HepG2 (cell line): ENCODE measurements around the gene WDR89. TPM values are rescaled to one million over a fixed set of nuclear protein-coding genes. Genes with fewer than 3 reads are reported as not detected.

Experiments
- ATAC-seq: fragments of 200-7000 bp; cut with Tn5 transposase; 3 replicates; pipeline ENCODE4 v1.9.1; 2020; ENCODE audit warnings: mild to moderate bottlenecking, moderate library complexity
- BruUV-seq: library from RNA; stranded (reverse); fragments of 400-500 nt; replicated peaks from 2 replicates; lab custom pipeline; 2021; lab: Mats Ljungman, UMichigan
- CTCF ChIA-PET: fragments of 300-600 bp; formaldehyde crosslinking; extraction: SDS; loops from one replicate; lab custom pipeline; 2021; ENCODE audit warnings: low total read pairs, inconsistent platforms, low intra/inter-chr PET ratio; lab: Yijun Ruan, JAX
- POLR2A ChIA-PET: fragments of 350-600 bp; sonication (Branson Sonifier 250); formaldehyde crosslinking; loops from one replicate; lab custom pipeline; 2020; ENCODE audit warnings: antibody characterized with exemption, inconsistent platforms; lab: Yijun Ruan, JAX
- DNase-seq: peaks from one replicate; pipeline ENCODE4 v3.0.0-alpha.2; 2015; ENCODE audit warnings: low spot score
- FAIRE-seq: peaks from 3 replicates; lab custom pipeline; 2011; peaks lifted over from hg19 to GRCh38; lab: Jason Lieb, UNC
- H2AFZ ChIP-seq: one replicate; pipeline ENCODE4 v1.6.1; 2011; ENCODE audit warnings: low read length, inconsistent platforms
- H3K27ac ChIP-seq: fragments of 300-600 bp; 3 replicates; pipeline ENCODE4 v1.8.0; 2011; ENCODE audit warnings: mixed run types, mild to moderate bottlenecking, mixed read lengths, low read length, inconsistent platforms; ENCODE audit not compliant: insufficient read depth; ENCODE audit errors: extremely low read length
- H3K27me3 ChIP-seq, 2 experiments: fragments of 200-600 bp in 1 of 2; 2 replicates in 1 of 2; 3 replicates in 1 of 2; pipeline versions ENCODE4 v1.6.0 to v1.8.0; 2011; ENCODE audit warnings: low read length in 2 of 2, mild to moderate bottlenecking in 2 of 2, moderate library complexity in 2 of 2, inconsistent platforms in 1 of 2; ENCODE audit not compliant: insufficient read depth in 2 of 2, control insufficient read depth in 1 of 2
- H3K36me3 ChIP-seq, 2 experiments: fragments of 200-600 bp in 1 of 2; replicated peaks in 1 of 2; 2 replicates in 1 of 2; 3 replicates in 1 of 2; pipeline versions ENCODE4 v1.5.1 to v1.8.0; 2011; ENCODE audit warnings: low read length in 2 of 2, inconsistent platforms in 1 of 2; ENCODE audit not compliant: insufficient read depth in 2 of 2, control insufficient read depth in 1 of 2
- H3K4me1 ChIP-seq: 2 replicates; pipeline ENCODE4 v1.5.1; 2012; ENCODE audit warnings: low read length, inconsistent platforms; ENCODE audit not compliant: insufficient read depth
- H3K4me2 ChIP-seq: 2 replicates; pipeline ENCODE4 v1.6.0; 2011; ENCODE audit warnings: low read depth, low read length, inconsistent platforms
- H3K4me3 ChIP-seq, 3 experiments: fragments of 200-600 bp in 1 of 3; sonication (generic), shearing (Covaris generic) in 1 of 3; replicated peaks in 1 of 3; 2 replicates each; pipeline ENCODE4 v1.5.1; 2011 to 2016; ENCODE audit warnings: low read length in 3 of 3, inconsistent platforms in 2 of 3, low read depth in 2 of 3, mild to moderate bottlenecking in 2 of 3, control low read depth in 1 of 3, mixed read lengths in 1 of 3; ENCODE audit not compliant: insufficient read depth in 1 of 3
- H3K79me2 ChIP-seq: one replicate; pipeline ENCODE4 v1.6.1; 2011; ENCODE audit warnings: low read length, inconsistent platforms; ENCODE audit not compliant: insufficient read depth
- H3K9ac ChIP-seq: 2 replicates; pipeline ENCODE4 v1.6.0; 2011; ENCODE audit warnings: mild to moderate bottlenecking, low read depth, low read length, inconsistent platforms; ENCODE audit not compliant: insufficient read depth
- H3K9me3 ChIP-seq: 2 replicates; pipeline ENCODE4 v1.5.1; 2012; ENCODE audit warnings: mild to moderate bottlenecking, low read length
- H4K20me1 ChIP-seq: 2 replicates; pipeline ENCODE4 v1.6.0; 2011; ENCODE audit warnings: inconsistent platforms, mild to moderate bottlenecking, low read length, moderate library complexity; ENCODE audit not compliant: insufficient read depth
- FOXJ3 ChIP-seq: sonication (generic); formaldehyde crosslinking; IDR thresholded peaks from 2 replicates; pipeline ENCODE4 v1.4.0; 2020; ENCODE audit warnings: missing genetic modification reagents, mild to moderate bottlenecking, borderline replicate concordance
- HMGA1 ChIP-seq: sonication (generic); formaldehyde crosslinking; conservative IDR thresholded peaks from 2 replicates; pipeline ENCODE4 v1.4.0; 2020; ENCODE audit warnings: missing genetic modification reagents
- HOXA9 ChIP-seq: sonication (generic); formaldehyde crosslinking; IDR thresholded peaks from 2 replicates; pipeline ENCODE4 v1.8.1; 2022; ENCODE audit warnings: missing genetic modification reagents, mild to moderate bottlenecking, moderate library complexity, borderline replicate concordance
- MAFF ChIP-seq: IDR thresholded peaks from 2 replicates; pipeline ENCODE4 v1.6.1; 2011; ENCODE audit warnings: low read depth, low read length, improper control_type of control experiment
- NFYB ChIP-seq: sonication (generic); formaldehyde crosslinking; IDR thresholded peaks from 2 replicates; pipeline ENCODE4 v1.4.0; 2020; ENCODE audit warnings: missing genetic modification reagents
- SOX5 ChIP-seq: IDR thresholded peaks from 2 replicates; pipeline ENCODE4 v1.6.1; 2016; ENCODE audit warnings: borderline replicate concordance
- ZFP36L2 ChIP-seq: sonication (generic); formaldehyde crosslinking; IDR thresholded peaks from 2 replicates; pipeline ENCODE4 v1.4.0; 2020; ENCODE audit warnings: missing genetic modification reagents
- ZMAT3 ChIP-seq: sonication (generic); formaldehyde crosslinking; conservative IDR thresholded peaks from 2 replicates; pipeline ENCODE4 v1.7.0; 2021; ENCODE audit warnings: missing genetic modification reagents
- ZNF24 ChIP-seq: fragments of 450-650 bp; IDR thresholded peaks from 2 replicates; pipeline ENCODE4 v1.6.1; 2017; ENCODE audit warnings: antibody characterized with exemption, mild to moderate bottlenecking
- ZNF296 ChIP-seq: sonication (generic); formaldehyde crosslinking; conservative IDR thresholded peaks from 2 replicates; pipeline ENCODE4 v1.5.0; 2020; ENCODE audit warnings: mild to moderate bottlenecking, missing genetic modification reagents
- ZNF563 ChIP-seq: sonication (generic); formaldehyde crosslinking; IDR thresholded peaks from 2 replicates; pipeline ENCODE4 v1.8.0; 2022; ENCODE audit warnings: mild to moderate bottlenecking, moderate library complexity, missing genetic modification reagents
- ZNF770 ChIP-seq: sonication (generic); formaldehyde crosslinking; IDR thresholded peaks from 2 replicates; pipeline ENCODE4 v1.5.0; 2020; ENCODE audit warnings: mild to moderate bottlenecking, missing genetic modification reagents
- WGBS: methylation state at CpG from one replicate; pipeline ENCODE4 v1.1.6; 2017; ENCODE audit warnings: low lambda C conversion rate; 5-methylcytosine and 5-hydroxymethylcytosine counted together
- in situ Hi-C: cut with HindIII; loops from 2 replicates; pipeline ENCODE4 v1.10.0; 2017; ENCODE audit warnings: low pct_unique_long_range_greater_than_20kb; ENCODE audit not compliant: extremely low pct_ligation_motif_present
- intact Hi-C: fragments of 100-400 bp; cut with micrococcal nuclease; formaldehyde crosslinking; loops from one replicate; pipeline ENCODE4 v1.10.0; 2022; ENCODE audit not compliant: unreplicated experiment
- polyA plus RNA-seq, 8 experiments: library from polyadenylated mRNA; depleted of rRNA in 3 of 8; stranded (reverse) in 7 of 8; unstranded in 1 of 8; fragments of >200 nt; fragmentation: Illumina TruSeq in 4 of 8; extraction: Trizol in 4 of 8; gene quantifications; 2 replicates each; pipeline versions ENCODE4 v1.2.1 to v1.2.3, GENCODE V29; 2011 to 2016; ENCODE audit warnings: low read depth in 4 of 8, missing spikeins in 1 of 8, mixed read lengths in 1 of 8; ENCODE audit not compliant: insufficient read depth in 1 of 8
- total RNA-seq, 5 experiments: library from RNA; depleted of rRNA; stranded (reverse); fragments of >200 nt; fragmentation: Illumina TruSeq; extraction: Trizol; gene quantifications; 2 replicates each; pipeline ENCODE4 v1.2.3, GENCODE V29; 2016; ENCODE audit warnings: low read depth in 1 of 5
- TF ChIP-seq, protein P1 (sequence below): sonication (generic); formaldehyde crosslinking; conservative IDR thresholded peaks from 2 replicates; pipeline ENCODE4 v1.5.0; 2020; ENCODE audit warnings: missing genetic modification reagents
- TF ChIP-seq, protein P2 (sequence below): sonication (generic); formaldehyde crosslinking; IDR thresholded peaks from 2 replicates; pipeline ENCODE4 v1.5.0; 2020; ENCODE audit warnings: missing genetic modification reagents

WDR89 gene
- total and polyA plus RNA-seq, 2 of the 13 experiments (the other 11 are each of a cell fraction or from before 2014, with no cell fraction given), result 5.2 to 20.1 TPM

GRCh38 chr14:63673255-63673654 is 31.6 kb upstream of the WDR89 start:
- ATAC-seq (no peak), FAIRE-seq (no peak), DNase-seq (no peak)
- H3K79me2 ChIP-seq, result no peaks in the 10 kb centered on the region
- no peak overlapping the region for H3K27ac ChIP-seq
- in situ Hi-C loops, result no loop called here
- no peak overlapping the region for H3K4me2 ChIP-seq
- ChIA-PET POLR2A (no interaction called here), CTCF (no interaction called here)
- TF ChIP-seq ZFP36L2 (CRISPR knock-in tag) (no peak), ZNF770 (CRISPR knock-in tag) (peak; percentile 60; the same call in 1 of the 2 replicates), ZNF24 (0 out of 2 replicates have a peak, but pooled peaks have one; percentile 30)
- H3K27me3 ChIP-seq, result no peaks in the 10 kb centered on the region
- no TSS peak for BruUV-seq
- H2AFZ ChIP-seq, result no peak overlapping the region
- intact Hi-C loops, result no loop called here
- peaks cover 19% of the 10 kb centered on the region; the same call in 1 of the 2 replicates for H3K4me1 ChIP-seq
- H3K36me3 ChIP-seq, result no peaks in the 10 kb centered on the region
- H3K9ac ChIP-seq, result no peak overlapping the region
- no peaks in the 10 kb centered on the region for H4K20me1 ChIP-seq
- WGBS, result 66% methylated on average over 5 of the region's 5 CpGs
- no peaks in the 10 kb centered on the region for H3K9me3 ChIP-seq
- no peak overlapping the region for H3K4me3 ChIP-seq

DNA sequence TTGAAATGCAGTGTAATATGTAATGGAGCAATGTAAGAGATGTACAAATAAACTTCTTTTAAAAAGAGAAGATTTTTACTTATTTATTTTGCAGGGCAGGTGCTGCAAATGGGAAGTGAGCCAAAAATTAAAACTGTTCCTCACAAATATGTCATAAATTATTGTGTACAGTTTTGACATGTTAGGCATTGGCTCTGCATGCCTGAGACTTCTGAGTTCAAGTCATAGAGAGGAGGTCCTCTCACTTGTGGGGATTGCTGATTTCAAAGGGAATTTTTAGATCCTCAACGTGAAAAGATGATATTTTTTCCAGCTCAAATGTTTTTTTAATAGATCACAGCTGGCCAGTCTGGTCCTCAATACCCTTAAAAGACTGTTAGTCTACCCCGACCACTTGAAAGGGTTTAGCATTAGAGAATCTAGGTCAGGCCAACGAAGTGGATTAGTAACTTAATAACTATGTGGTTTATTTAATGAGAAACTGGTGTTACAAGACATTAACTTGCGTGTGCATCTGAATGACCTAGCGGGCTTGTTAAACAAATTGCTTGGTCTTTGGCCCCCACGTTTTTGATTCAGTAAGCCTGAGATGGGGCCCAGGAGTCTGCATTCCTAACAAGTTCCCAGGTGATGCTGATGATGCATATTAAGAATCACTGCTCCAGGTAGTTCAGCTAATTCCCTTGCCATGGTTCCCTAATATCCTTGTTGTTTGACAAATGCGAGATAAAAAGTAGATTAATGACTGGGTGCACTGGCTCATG is 30.9 kb upstream of the WDR89 start:
- no peak overlapping the region for H2AFZ ChIP-seq
- ChIA-PET POLR2A (no interaction called here), CTCF (no interaction called here)
- DNase-seq (no peak), FAIRE-seq (no peak), ATAC-seq (no peak)
- no peaks in the 10 kb centered on the region for H3K36me3 ChIP-seq
- WGBS, result 35% methylated on average over 7 of the region's 7 CpGs
- peaks cover 19% of the 10 kb centered on the region; the same call in 1 of the 2 replicates for H3K4me1 ChIP-seq
- no peak overlapping the region for H3K9ac ChIP-seq
- no peaks in the 10 kb centered on the region for H3K9me3 ChIP-seq
- in situ Hi-C loops, result no loop called here
- H3K27ac ChIP-seq, result no peak overlapping the region
- no peak overlapping the region for H3K4me3 ChIP-seq
- BruUV-seq, result no TSS peak
- intact Hi-C loops, result no loop called here
- H3K27me3 ChIP-seq, result no peaks in the 10 kb centered on the region
- no peaks in the 10 kb centered on the region for H4K20me1 ChIP-seq
- H3K4me2 ChIP-seq, result no peak overlapping the region
- H3K79me2 ChIP-seq, result no peaks in the 10 kb centered on the region
- TF ChIP-seq, protein P1, sequence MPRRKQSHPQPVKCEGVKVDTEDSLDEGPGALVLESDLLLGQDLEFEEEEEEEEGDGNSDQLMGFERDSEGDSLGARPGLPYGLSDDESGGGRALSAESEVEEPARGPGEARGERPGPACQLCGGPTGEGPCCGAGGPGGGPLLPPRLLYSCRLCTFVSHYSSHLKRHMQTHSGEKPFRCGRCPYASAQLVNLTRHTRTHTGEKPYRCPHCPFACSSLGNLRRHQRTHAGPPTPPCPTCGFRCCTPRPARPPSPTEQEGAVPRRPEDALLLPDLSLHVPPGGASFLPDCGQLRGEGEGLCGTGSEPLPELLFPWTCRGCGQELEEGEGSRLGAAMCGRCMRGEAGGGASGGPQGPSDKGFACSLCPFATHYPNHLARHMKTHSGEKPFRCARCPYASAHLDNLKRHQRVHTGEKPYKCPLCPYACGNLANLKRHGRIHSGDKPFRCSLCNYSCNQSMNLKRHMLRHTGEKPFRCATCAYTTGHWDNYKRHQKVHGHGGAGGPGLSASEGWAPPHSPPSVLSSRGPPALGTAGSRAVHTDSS (CRISPR knock-in tag), result no peak
- TF ChIP-seq, protein P2, sequence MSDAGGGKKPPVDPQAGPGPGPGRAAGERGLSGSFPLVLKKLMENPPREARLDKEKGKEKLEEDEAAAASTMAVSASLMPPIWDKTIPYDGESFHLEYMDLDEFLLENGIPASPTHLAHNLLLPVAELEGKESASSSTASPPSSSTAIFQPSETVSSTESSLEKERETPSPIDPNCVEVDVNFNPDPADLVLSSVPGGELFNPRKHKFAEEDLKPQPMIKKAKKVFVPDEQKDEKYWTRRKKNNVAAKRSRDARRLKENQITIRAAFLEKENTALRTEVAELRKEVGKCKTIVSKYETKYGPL (CRISPR knock-in tag), result no peak
- no peak for TF ChIP-seq HMGA1 (CRISPR knock-in tag)
- TF ChIP-seq ZMAT3, result no peak
- TF ChIP-seq NFYB (CRISPR knock-in tag), result no peak
- no peak for TF ChIP-seq ZNF296 (CRISPR knock-in tag)
- TF ChIP-seq FOXJ3 (CRISPR knock-in tag), result no peak
- no peak for TF ChIP-seq HOXA9
- TF ChIP-seq ZNF563, result no peak
- TF ChIP-seq SOX5 (CRISPR knock-in tag), result no peak
- TF ChIP-seq MAFF, result no peak
